ENCODE measurements around the gene RPLP2. TPM values are rescaled to one million over a fixed set of nuclear protein-coding genes. Genes with fewer than 3 reads are reported as not detected.

Gene RPLP2
- total RNA-seq, 1 donor from 2014 or later: 2,217 TPM

DNA sequence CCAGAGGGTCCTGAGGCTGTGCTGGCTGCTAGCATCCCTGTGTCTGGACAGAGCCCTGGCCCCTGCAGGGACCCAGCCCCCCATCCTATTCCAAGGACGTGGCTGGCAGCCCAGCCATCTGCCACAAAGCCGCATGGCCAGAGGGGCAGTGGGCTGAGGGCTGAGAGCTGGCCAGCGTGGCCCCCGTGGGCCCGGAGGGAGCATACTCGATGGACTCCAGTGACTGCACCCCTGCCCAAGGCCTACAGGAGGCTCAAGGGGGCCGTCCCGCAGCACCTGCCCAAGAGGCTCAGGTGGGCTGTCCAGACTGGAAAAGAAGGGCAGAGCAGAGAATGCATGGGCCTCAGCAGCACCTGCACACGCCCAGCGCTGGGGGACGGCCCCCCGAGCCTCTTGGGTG lies 46.0 kb downstream of the RPLP2 start:
- Mint-ChIP-seq H3K4me3 (ENCODE audit: low read depth) (no peak overlapping the region), H3K36me3 (ENCODE audit: low read depth) (no peaks in the 10 kb centered on the region), H3K9me3 (no peaks in the 10 kb centered on the region), H3K27ac (no peak overlapping the region), H3K4me1 (ENCODE audit: low read depth) (no peaks in the 10 kb centered on the region), H3K27me3 (ENCODE audit: low read depth) (no peaks in the 10 kb centered on the region)
- no peak for DNase-seq (ENCODE audit: low spot score)
- intact Hi-C loops (cut with micrococcal nuclease): no loop called here

DNA sequence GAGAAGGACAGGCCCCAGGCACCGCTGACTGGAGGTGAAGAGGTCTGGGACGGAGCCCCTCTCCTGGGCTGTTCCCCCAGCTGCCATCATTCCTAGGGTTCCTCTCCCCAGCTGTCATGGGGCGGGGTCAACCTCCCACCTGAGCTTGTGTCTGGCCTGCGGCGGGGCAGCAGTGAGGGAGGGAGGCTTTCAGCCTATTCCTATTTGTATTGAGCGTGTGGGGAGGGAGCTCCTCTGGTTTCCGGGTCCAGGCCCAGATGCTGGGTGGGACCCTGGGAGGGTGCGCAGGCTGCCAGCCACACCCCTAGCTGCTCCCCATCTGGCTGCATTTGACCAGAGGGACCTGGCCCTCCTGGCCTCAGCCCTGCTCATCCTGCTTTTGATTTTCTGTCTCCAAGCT lies 46.6 kb downstream of the RPLP2 start:
- no peaks in the 10 kb centered on the region for H3K4me1 Mint-ChIP-seq (ENCODE audit: low read depth)
- no peaks in the 10 kb centered on the region for H3K9me3 Mint-ChIP-seq
- no peak overlapping the region for H3K27ac Mint-ChIP-seq
- no peaks in the 10 kb centered on the region for H3K36me3 Mint-ChIP-seq (ENCODE audit: low read depth)
- H3K4me3 Mint-ChIP-seq (ENCODE audit: low read depth): no peak overlapping the region
- H3K27me3 Mint-ChIP-seq (ENCODE audit: low read depth): no peaks in the 10 kb centered on the region
- DNase-seq (ENCODE audit: low spot score): no peak
- intact Hi-C loops (cut with micrococcal nuclease): no loop called here

DNA sequence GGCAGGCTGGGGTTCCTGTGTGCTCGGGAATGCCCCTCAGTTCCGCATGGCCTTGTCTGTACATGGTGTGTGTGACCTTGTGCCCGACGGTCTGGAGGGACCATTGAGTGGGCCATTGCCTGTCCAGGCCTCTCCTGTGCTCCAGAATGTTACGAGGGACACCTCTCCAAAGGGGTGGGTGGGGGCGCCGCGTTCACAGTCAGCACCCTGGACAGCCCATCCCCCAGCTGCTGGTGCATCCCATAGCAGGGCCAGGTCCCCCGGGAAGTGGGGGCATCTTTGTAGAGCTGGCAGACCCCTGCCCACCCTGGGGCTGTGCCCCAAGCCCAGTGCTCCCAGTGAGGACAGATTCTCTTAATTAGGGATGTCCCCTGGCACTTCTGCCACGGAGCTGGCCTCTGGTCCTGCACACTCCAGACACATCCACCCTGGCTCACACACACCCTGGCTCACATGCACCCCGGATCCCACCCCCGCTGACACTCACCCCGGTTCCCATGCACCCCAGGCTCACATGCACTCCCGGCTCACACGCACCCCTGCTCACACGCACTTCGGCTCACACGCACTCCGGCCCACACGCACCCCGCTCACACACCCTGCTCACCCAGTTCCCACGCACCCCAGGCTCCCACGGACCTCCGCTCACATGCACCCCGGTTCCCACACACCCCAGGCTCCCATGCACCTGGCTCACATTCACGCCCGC lies 48.4 kb downstream of the RPLP2 start:
- intact Hi-C loops (cut with micrococcal nuclease): no loop called here
- Mint-ChIP-seq H3K4me1 (ENCODE audit: low read depth) (no peaks in the 10 kb centered on the region), H3K27ac (no peak overlapping the region), H3K36me3 (ENCODE audit: low read depth) (no peaks in the 10 kb centered on the region), H3K27me3 (ENCODE audit: low read depth) (no peaks in the 10 kb centered on the region), H3K9me3 (no peaks in the 10 kb centered on the region), H3K4me3 (ENCODE audit: low read depth) (no peak overlapping the region)
- DNase-seq (ENCODE audit: low spot score): no peak

DNA sequence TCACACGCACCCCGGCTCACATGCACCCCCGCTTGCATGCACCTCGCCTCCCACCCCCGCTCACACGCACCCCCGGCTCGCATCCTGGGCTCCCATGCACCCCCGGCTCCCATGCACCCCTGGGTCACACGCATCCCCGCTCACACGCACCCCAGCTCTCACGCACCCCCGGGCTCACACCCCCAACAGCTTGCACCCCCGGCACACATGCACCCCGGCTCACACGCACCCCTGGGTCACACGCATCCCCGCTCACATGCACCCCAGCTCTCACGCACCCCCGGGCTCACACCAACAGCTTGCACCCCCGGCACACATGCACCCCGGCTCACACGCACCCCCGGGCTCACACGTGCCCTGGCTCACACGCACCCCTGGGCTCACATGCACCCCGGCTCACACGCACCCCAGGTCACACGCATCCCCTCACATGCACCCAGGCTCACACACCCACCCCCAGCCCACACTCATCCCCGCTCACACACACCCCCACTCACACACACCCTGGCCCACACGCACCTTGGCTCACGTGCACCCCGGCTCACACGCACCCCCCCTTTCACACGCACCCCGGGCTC lies 49.1 kb downstream of the RPLP2 start:
- DNase-seq (ENCODE audit: low spot score): no peak
- H3K36me3 Mint-ChIP-seq (ENCODE audit: low read depth): no peaks in the 10 kb centered on the region
- intact Hi-C loops (cut with micrococcal nuclease): no loop called here
- no peaks in the 10 kb centered on the region for H3K9me3 Mint-ChIP-seq
- H3K27ac Mint-ChIP-seq: no peak overlapping the region
- no peak overlapping the region for H3K4me3 Mint-ChIP-seq (ENCODE audit: low read depth)
- no peaks in the 10 kb centered on the region for H3K4me1 Mint-ChIP-seq (ENCODE audit: low read depth)
- no peaks in the 10 kb centered on the region for H3K27me3 Mint-ChIP-seq (ENCODE audit: low read depth)

DNA sequence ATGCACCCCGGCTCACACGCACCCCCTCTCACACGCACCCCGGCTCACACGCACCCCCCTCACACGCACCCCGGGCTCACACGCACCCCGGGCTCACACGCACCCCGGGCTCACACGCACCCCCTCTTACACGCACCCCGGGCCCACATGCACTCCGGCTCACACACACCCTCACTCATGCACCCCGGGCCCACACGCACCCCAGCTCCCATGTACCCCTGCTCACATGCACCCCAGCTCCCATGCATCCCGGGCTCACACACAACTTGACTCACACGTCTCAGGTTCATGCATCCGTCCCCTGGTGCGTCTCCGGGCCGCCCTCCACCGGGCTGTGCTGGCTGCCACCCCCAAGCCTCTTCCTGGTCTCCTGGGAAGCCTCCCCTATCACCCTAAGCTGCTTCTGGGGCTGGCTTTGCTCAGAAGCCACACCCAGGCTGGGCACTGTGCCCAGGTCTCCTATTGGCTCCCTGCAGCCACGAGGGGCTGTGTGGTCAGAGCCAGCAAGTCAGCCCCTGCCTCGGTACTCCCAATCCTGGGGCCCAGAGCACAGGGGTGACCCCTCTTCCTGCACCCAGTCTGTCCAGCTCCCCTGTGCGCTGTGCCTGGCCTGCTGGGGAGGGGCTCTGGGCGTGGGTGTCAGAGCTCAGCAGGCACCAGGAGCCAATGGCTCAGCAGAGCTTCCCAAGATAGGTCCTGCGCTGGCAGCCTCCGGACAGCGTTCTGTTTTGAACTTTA lies 49.8 kb downstream of the RPLP2 start:
- no peaks in the 10 kb centered on the region for H3K9me3 Mint-ChIP-seq
- H3K27ac Mint-ChIP-seq: no peak overlapping the region
- no peaks in the 10 kb centered on the region for H3K27me3 Mint-ChIP-seq (ENCODE audit: low read depth)
- intact Hi-C loops (cut with micrococcal nuclease): no loop called here
- H3K4me1 Mint-ChIP-seq (ENCODE audit: low read depth): no peaks in the 10 kb centered on the region
- H3K36me3 Mint-ChIP-seq (ENCODE audit: low read depth): no peaks in the 10 kb centered on the region
- H3K4me3 Mint-ChIP-seq (ENCODE audit: low read depth): no peak overlapping the region
- no peak for DNase-seq (ENCODE audit: low spot score)

DNA sequence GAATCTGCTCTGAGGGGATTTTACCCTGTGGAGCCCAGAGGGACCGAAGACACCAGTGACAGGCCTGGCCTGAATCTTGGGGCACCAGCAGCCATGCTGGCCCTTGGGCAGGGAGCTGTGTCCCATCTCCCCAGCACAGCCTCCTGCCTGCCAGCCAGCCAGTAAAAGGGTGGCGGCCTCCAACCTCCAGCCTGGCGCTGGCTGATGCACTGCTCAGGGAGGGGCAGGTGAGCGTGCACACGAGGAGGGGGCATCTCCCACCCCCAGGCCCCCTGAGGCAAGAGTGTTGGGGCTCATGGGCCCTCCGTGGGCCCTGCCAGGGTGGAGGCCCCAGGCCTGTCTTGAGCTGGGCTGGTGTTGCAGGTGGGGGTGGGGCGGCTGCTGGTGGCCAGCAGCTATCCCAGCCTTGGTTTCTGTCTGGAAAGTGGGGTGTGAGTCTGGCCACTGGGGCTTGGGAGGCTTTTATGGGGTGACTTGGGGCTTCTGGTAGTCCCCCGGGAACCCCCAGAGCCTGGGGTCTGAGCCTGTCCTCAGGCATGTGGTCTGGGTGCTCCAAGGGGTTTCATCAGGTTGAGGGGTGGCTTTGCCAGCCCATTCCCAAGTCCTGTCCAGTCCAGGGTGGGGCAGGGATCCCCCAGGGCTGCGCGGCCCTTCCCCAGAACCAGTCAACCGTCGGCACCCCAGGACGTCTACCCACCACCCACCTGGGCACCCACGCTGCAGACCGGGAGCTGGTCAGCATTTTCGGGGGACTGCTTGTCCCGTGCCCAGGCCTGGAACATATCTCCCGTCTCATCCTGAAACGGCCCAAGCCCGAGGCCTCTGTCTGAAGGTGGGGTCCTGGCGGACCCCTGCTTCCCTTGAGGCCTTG lies 50.7 kb downstream of the RPLP2 start:
- Mint-ChIP-seq H3K4me1 (ENCODE audit: low read depth) (no peaks in the 10 kb centered on the region), H3K27ac (no peak overlapping the region), H3K9me3 (no peaks in the 10 kb centered on the region), H3K27me3 (ENCODE audit: low read depth) (no peaks in the 10 kb centered on the region), H3K4me3 (ENCODE audit: low read depth) (no peak overlapping the region), H3K36me3 (ENCODE audit: low read depth) (no peaks in the 10 kb centered on the region)
- no peak for DNase-seq (ENCODE audit: low spot score)
- intact Hi-C loops (cut with micrococcal nuclease): no loop called here

DNA sequence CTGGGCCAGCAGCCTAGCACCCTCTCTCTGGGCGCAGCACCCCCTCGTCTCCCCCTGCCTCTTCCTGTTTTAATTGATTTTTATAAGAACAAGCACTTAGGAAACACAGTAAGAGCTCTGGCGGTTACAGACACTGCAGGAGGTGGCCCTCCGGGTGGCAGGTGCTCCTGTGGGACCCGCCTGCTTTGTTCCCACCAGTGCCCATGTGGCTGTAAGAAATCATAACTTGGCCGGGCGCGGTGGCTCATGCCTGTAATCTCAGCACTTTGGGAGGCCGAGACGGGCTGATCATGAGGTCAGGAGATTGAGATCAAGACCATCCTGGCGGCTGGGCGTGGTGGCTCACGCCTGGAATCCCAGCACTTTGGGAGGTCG lies 51.3 kb downstream of the RPLP2 start:
- Mint-ChIP-seq H3K9me3 (no peaks in the 10 kb centered on the region), H3K27ac (no peak overlapping the region), H3K27me3 (ENCODE audit: low read depth) (no peaks in the 10 kb centered on the region), H3K4me1 (ENCODE audit: low read depth) (no peaks in the 10 kb centered on the region), H3K36me3 (ENCODE audit: low read depth) (no peaks in the 10 kb centered on the region), H3K4me3 (ENCODE audit: low read depth) (no peak overlapping the region)
- intact Hi-C loops (cut with micrococcal nuclease): no loop called here
- DNase-seq (ENCODE audit: low spot score): no peak

DNA sequence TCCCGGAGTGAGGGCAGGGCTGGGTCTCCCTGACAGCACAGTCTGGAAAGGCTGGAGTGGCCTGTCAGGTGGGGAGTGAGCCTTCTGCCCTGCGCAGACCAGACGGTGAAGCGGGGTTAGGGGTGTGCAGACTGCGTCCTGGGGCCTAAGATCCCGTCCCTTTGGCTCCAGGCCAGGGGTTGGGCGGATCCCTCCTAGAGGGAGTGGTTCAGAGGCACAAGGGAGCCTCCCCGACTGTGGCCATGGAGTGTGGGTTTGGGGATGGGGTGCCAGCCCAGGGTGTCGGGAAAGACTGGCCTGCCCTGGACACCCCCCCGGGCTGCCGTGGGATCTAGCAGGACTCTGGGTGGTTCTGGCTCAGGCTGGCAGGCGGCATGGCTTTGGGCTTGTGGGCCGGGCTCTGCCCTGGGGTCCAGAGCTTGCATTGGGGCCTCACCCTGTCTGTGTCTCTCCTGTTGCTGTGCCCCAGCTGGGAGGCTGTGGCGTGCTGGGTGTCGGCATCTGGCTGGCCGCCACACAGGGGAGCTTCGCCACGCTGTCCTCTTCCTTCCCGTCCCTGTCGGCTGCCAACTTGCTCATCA lies 52.4 kb downstream of the RPLP2 start:
- Mint-ChIP-seq H3K9me3 (no peaks in the 10 kb centered on the region), H3K4me1 (ENCODE audit: low read depth) (no peaks in the 10 kb centered on the region), H3K4me3 (ENCODE audit: low read depth) (no peak overlapping the region), H3K27ac (no peak overlapping the region), H3K36me3 (ENCODE audit: low read depth) (no peaks in the 10 kb centered on the region), H3K27me3 (ENCODE audit: low read depth) (no peaks in the 10 kb centered on the region)
- DNase-seq (ENCODE audit: low spot score): no peak
- intact Hi-C loops (cut with micrococcal nuclease): no loop called here

Other genes with a start within 250 kb of the RPLP2 start
- 1.1 and 1.3 TPM in 2 replicates for gene LMNTD2, start 249.2 kb upstream of the RPLP2 start, total RNA-seq
- 19.6 and 20.3 TPM in 2 replicates for gene RASSF7, start 249.0 kb upstream of the RPLP2 start, total RNA-seq
- 53.7 and 54.0 TPM in 2 replicates for gene PHRF1, start 233.5 kb upstream of the RPLP2 start, total RNA-seq
- 26.8 and 30.3 TPM in 2 replicates for gene IRF7, start 194.0 kb upstream of the RPLP2 start, total RNA-seq
- not detected in 2 replicates for gene CDHR5, start 185.0 kb upstream of the RPLP2 start, total RNA-seq
- not detected in 2 replicates for gene SCT, start 182.8 kb upstream of the RPLP2 start, total RNA-seq
- 0.18 and 0.30 TPM in 2 replicates for gene DRD4, start 172.7 kb upstream of the RPLP2 start, total RNA-seq
- gene DEAF1, start 114.7 kb upstream of the RPLP2 start, total RNA-seq: 61.2 and 72.0 TPM in 2 replicates
- gene TMEM80, start 114.2 kb upstream of the RPLP2 start, total RNA-seq: 11.4 and 13.0 TPM in 2 replicates
- 17.8 and 24.6 TPM in 2 replicates for gene EPS8L2, start 103.7 kb upstream of the RPLP2 start, total RNA-seq
- gene TALDO1, start 62.5 kb upstream of the RPLP2 start, total RNA-seq: 270 and 275 TPM in 2 replicates
- gene GATD1, start 32.5 kb upstream of the RPLP2 start, total RNA-seq: 68.0 and 75.2 TPM in 2 replicates
- 2.2 and 2.6 TPM in 2 replicates for gene CEND1, start 19.9 kb upstream of the RPLP2 start, total RNA-seq
- gene SLC25A22, start 11.7 kb upstream of the RPLP2 start, total RNA-seq: 58.7 and 64.5 TPM in 2 replicates
- gene PIDD1, start 4.7 kb upstream of the RPLP2 start, total RNA-seq: 27.3 and 27.6 TPM in 2 replicates
- 56.1 and 59.8 TPM in 2 replicates for gene PNPLA2, start 8.9 kb downstream of the RPLP2 start, total RNA-seq
- gene CRACR2B, start 18.0 kb downstream of the RPLP2 start, total RNA-seq: 4.9 and 5.1 TPM in 2 replicates
- 95.7 and 106 TPM in 2 replicates for gene CD151, start 23.0 kb downstream of the RPLP2 start, total RNA-seq
- 101 and 111 TPM in 2 replicates for gene POLR2L, start 32.6 kb downstream of the RPLP2 start, total RNA-seq
- 15.8 and 16.9 TPM in 2 replicates for gene TSPAN4, start 32.9 kb downstream of the RPLP2 start, total RNA-seq
- 89.0 and 96.0 TPM in 2 replicates for gene CHID1, start 100.8 kb downstream of the RPLP2 start, total RNA-seq
- 61.3 and 63.2 TPM in 2 replicates for gene AP2A2, start 115.9 kb downstream of the RPLP2 start, total RNA-seq
- gene MUC6, start 226.8 kb downstream of the RPLP2 start, total RNA-seq: not detected in 2 replicates